ENCODE measurements around the gene BAIAP2L1.

GRCh38 chr7:98297626-98298286 is 103.1 kb downstream of the BAIAP2L1 start:
- TF ChIP-seq, protein P1, sequence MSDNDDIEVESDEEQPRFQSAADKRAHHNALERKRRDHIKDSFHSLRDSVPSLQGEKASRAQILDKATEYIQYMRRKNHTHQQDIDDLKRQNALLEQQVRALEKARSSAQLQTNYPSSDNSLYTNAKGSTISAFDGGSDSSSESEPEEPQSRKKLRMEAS (IDR thresholded peaks at IDR 0.05; ENCODE audit: low read depth, low read length): no peak
- no peak for TF ChIP-seq POLR2A (IDR thresholded peaks at IDR 0.05; ENCODE audit: extremely low read depth, insufficient read length)
- TF ChIP-seq, protein P2, sequence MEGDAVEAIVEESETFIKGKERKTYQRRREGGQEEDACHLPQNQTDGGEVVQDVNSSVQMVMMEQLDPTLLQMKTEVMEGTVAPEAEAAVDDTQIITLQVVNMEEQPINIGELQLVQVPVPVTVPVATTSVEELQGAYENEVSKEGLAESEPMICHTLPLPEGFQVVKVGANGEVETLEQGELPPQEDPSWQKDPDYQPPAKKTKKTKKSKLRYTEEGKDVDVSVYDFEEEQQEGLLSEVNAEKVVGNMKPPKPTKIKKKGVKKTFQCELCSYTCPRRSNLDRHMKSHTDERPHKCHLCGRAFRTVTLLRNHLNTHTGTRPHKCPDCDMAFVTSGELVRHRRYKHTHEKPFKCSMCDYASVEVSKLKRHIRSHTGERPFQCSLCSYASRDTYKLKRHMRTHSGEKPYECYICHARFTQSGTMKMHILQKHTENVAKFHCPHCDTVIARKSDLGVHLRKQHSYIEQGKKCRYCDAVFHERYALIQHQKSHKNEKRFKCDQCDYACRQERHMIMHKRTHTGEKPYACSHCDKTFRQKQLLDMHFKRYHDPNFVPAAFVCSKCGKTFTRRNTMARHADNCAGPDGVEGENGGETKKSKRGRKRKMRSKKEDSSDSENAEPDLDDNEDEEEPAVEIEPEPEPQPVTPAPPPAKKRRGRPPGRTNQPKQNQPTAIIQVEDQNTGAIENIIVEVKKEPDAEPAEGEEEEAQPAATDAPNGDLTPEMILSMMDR (IDR thresholded peaks at IDR 0.05; ENCODE audit: low read depth, low read length): no peak
- no peak for TF ChIP-seq MYC (IDR thresholded peaks at IDR 0.05; ENCODE audit: low read depth, low read length)

All from NB4 (cell line).